NCI-H82 treated with DMSO at 0.1 percent for 48 hours (cell line): ENCODE measurements around the gene SH3TC2.

Source experiments
- DNase-seq: peaks from one replicate; lab custom pipeline; 2025; ENCODE audit not compliant: unreplicated experiment; lab: John Stamatoyannopoulos, UW

SH3TC2 gene

DNA sequence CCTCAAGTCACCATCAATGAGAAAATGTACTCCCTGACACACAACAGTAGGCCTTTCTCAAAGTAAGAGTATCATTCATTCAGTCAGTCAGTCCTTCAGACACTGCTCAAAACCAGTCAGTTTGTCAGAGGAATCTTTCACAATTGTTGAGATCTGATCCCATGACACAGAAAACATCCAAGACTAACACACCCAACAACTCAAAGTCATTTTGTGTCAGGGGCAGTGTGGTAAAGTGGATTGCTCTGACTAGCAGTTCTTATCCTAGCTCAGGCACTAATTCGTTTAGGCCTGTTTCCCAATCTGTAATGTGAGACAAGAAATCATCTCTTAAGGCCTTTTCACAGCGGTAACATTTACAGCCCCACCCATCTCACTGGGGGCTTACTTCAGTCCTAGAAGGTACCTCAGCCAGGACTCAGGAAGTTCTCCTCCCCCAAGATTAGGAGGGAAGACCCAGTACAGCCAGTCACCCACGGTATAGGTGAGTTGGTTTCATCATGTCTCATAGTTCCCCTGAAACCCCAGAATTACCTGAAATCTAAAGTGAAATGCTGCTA lies 31.9 kb downstream of the SH3TC2 start:
- DNase-seq: no peak

DNA sequence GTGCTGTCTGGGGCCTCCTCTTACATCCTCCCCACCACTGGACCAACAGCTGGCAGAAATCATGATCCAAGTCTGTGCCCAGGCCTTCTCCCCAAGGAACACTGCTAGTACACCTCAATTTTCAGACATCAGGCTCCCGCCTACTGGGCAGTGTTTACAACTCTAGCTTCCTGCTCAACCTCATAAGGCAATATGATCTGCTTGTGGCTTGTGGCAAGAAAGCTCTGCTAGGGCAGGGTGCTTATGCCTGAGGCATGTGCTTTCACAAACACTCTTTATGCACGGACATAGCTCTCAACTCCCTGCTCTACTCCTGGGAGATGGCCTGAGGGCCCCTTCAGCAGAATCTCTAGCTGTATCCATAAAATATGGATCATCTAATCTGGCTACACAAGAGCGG lies 32.5 kb downstream of the SH3TC2 start:
- DNase-seq: no peak

DNA sequence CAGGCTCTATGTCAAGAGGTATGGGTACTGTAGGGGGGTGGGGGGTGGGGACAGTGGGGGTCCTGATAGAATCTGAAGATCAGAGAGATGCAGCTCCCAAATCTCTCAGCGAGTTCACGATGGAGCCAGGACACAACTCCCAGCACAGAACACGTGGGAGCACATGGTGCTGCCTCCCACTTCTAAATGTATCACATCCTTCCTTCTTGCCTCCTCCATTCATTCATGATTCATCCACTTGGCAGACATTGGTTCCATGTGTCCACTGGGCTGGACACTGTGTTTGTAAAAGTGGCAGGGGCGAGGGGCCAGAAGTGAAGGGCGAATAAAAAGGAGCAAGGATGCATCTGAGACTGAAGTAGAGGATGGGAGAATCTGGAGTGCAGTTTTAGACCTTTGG lies 33.9 kb downstream of the SH3TC2 start:
- DNase-seq: no peak

DNA sequence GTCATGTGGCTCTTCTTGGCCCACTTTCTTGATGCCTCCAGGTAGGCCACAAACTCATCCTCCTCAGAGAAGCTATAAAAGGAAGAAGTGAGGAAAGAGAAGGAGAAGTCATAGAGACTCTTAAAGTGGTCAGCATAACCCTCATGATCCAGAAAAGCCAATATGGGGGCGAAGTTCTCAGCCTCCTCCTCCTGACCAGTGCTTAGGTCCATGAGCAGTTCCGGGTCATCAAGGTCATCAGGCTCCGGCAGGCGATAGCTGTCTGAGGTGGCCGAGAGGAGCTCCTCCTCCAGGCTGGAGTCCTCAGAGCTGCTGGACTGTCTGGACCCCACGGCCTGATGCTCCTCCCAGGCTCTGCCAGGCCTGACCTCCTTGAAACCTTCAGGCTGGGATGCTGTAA lies 34.7 kb downstream of the SH3TC2 start:
- DNase-seq: no peak

DNA sequence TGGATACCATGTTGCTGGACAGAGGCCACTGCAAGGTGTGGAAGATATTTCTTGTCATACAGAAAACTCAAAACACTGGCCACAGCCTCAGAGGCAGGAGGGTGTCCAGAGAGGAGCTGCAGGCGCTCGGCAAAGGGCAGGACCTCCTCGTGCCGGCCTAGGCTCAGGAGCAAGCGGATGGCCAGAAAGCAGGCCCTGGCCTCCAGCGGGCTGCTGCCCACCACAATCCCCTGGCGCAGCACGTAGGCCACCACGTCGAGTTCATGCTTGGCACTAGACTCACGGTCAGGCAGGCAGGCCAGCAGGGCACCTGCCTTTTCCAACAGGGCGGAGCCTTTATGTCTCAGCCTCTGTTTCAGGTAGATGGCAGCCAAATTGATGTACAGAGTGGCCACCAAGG lies 35.2 kb downstream of the SH3TC2 start:
- DNase-seq: no peak

DNA sequence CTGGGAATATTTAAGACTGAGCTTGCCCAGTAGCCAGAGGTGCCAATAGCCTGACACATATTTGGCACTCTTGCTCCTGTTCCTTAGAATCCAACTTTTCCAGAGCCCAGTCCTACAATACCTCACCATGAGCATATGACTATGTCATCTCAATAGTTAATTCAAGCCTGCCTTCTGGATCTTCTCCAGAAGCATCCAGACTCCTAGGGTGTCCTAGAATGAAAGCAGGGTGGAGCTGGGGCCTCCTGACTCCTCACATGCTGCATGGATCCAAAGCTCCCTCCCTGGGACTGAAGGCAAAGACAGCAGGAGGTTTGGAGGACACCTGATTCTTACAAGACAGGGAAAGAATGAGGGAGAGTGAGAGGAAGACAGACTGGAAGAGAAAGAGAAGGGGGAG lies 37.9 kb downstream of the SH3TC2 start:
- no peak for DNase-seq

DNA sequence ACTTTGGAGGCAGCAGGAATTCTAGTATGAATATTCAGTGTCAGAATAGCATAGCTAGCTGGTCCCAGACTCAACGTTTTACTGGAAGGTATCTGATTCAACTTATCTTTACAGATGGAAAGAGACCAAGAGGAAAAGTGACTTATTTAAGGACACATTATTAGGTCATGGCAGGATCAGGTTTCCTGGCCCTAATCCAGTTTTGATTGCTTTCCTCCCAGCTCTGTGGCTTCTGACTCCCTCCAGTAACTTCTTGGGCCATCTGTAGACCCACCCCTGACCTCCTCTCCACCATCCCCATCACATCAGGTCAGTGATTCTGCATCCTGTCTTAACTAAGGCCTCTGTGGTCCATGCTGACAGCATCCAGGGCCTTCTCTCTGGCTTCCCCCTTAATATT lies 38.4 kb downstream of the SH3TC2 start:
- DNase-seq: peak; percentile 21

DNA sequence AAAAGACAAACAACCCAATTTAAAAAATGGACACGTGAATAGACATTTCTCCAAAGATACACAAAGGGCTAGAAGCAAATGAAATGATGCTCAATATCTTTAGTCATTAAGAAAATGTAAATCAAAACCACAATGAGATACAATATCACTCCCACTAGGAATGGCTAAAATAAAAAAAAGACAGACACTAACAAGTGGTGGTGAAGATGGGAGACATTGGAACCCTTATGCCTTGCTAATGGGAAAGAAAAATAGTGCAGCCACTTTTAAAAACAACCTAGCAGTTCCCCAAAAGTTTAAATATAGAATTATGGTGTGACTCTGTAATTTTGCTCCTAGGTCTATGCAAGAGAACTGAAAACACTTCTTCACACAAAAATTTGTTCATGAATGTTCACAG lies 40.7 kb downstream of the SH3TC2 start:
- no peak for DNase-seq

DNA sequence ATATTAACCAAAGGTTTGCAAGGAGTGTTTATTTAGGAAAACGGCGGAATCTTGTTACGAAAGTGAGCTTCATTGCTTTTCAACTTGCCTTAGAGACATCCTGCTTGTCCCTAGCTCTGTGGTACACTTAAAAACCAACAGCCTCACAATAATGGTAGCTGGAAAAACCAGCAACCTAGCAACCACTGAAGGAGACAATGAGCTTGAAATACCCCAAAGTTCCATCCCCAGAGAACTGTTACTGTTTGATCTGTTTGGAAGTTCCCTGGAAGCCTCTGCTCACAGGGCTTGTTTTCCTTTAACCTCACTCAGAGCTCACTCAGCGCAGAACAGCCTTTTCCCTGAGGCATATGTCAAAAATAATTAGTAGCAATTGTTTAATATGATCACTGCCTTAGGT lies 43.2 kb downstream of the SH3TC2 start:
- DNase-seq: no peak

DNA sequence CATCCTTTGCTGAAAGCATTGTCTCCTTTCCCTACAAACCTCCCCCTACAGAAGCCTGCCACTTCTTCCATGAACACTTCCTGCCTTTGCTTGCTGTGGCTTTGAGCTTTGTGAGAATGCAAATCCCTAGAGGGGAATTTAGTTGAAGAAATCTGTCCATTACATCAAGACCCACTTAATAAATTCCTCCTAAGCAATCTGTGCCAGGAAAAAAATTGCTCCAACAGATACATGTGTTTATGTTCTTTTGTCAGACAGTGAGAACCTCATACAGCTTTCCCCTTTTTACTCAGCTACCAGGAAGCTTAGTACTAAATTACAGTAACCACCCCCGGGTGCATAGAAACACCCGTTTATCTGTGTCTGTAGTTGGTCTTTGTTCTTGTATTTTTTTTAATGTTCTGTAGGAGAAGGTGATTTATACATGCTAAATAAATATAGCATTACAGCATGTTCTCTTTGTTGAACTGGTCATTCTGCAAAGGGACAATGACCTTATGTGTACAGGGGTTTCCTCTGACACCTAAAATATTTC lies 43.9 kb downstream of the SH3TC2 start:
- no peak for DNase-seq

DNA sequence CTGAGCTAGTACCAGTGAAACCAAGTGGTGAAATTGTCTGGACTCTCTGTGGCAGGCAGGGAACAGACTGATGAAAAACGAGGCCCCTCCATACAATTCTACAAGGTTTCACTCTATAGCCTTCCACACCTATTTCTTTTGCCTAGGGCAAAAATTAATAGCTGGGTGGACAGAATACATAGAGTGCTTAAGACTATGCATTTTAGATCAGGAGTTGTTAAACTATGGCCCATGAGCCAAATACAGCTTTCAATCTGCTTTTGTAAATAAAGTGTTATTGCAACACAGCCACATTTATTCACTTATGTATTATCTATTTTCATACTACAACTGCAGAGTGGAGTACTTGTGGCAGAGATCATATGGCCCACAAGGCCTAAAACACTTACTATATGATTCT lies 45.2 kb downstream of the SH3TC2 start:
- no peak for DNase-seq

DNA sequence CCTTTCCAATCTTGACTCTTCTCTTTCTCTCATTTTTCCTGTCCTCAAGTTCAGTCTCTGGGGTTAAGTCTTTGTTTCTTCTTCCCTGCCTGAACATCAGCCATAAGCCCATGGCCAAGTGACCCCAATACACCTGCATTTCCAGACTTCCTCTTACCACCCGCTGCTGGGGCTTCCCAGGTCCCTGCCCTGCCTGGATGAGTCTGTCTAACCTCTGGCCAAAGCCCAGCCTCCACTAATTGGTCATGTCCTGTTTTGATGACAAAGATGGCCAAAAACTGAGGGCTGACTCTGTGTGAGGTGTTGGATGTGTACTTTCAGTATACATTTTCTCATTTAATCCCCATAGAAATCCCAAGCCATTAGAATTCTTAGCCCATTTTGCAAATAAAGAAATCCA lies 47.3 kb downstream of the SH3TC2 start:
- DNase-seq: no peak

DNA sequence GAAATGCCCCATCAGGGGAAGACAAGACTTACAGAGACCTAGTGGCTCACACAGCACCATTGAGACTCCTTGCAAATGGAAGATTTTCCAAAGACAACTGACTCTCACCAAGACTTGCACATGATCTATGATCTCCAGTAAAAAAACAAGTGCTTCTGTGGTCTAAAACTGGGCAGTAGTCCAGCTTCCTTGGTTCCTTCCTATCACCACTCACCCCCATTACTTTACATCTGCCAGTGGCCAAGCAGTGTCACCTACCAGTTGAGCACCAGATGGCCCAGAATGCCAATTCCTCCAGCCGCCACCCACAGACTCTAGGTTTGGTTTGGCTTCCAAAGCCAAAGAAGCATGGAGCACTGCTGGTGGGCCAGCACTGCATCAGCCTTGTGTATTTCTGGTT lies 47.7 kb downstream of the SH3TC2 start:
- DNase-seq: no peak

DNA sequence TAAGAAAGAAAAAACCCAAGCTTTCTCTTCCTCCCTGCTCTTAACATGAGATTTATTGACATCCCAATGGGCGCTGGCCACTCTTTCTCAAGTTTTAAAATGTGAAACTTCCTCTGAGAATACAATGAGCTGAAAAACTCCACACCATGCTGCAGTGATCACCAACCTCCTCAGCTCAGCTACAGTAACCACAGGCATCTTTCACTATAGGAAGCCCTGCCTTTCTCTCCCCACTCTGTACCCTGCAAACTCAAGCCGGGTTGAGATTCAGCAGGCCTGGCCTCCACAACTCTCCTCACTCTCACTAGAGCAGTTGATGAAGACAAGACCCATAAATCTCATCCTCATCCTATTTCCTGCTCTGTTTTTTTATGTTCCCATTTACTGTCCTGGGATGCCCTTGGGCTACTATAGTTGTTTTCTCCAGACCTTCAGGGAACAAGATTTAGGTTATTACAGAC lies 48.3 kb downstream of the SH3TC2 start:
- no peak for DNase-seq

DNA sequence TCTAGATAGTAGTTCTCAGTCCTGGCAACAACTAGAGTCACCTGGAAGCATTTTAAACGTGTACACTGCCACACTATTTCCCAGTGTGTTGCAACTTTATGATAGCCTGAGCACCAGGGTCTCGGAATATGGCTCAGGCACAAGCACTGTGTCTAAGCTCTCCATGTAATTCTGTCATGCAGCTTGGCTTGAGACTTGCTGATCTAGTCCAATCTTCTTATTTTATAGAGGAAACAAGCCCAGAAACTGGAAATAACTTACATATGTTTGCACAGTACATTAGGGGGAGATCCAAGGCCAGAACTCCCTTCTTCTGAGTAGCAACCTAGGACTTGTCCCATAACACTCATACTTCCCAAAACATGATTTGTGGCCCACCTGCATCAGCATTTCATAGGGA lies 49.1 kb downstream of the SH3TC2 start:
- DNase-seq: no peak

DNA sequence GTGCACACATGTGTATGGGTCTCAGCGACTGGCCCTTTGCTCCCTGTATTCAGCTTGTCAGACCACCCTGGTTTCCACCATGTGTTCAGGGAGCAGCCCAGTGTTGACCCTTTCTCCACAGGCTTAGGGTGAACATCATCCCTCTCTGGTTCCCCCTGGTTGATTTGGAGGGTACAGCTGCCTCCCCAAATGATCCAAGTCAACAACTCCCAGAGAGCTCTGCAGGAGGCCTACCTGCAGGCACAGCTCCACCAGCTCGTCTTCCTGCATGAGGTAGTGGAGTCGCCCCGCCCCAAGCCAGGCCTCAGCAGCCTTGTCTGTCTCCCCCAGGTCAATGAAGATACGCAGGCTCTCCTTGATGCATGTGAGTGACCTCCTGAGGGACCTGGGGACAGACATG lies 50.5 kb downstream of the SH3TC2 start:
- no peak for DNase-seq

DNA sequence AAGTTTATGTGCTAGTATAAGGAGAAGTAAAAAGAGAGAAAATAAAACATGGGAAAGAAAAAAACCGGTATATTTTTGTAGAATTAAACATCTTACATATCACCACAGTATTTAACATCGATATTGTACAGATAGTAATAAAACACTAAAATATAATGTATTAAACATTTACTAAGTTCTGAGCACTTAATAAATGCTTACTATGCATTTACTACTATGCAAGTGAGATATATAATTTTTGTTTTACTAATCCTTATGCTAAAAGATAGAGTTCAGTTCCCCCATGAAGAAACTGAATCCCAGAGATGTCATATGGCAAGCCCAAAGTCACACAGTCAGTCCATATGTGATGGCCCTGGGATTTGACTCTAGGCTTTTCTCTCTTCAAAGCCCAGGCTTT lies 51.1 kb downstream of the SH3TC2 start:
- DNase-seq: no peak

DNA sequence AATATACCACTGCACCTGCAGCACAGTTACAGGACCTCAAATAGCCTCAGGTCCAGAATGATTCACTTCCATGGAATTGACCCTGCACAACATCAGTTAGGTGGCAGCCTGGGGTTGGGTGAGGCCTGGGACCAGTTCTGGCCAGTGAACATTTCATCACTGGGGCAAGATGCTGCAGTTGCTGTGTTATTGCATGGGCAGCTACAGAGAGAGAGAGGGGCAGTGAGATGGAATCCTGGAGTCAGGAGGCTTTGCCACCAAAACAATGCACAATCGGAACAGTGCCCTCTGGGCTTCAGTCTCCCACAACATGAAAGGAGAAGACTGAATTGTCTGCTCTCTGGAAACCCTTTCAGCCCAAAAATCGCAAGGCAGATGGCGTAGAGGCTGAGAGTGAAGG lies 51.8 kb downstream of the SH3TC2 start:
- DNase-seq: no peak

DNA sequence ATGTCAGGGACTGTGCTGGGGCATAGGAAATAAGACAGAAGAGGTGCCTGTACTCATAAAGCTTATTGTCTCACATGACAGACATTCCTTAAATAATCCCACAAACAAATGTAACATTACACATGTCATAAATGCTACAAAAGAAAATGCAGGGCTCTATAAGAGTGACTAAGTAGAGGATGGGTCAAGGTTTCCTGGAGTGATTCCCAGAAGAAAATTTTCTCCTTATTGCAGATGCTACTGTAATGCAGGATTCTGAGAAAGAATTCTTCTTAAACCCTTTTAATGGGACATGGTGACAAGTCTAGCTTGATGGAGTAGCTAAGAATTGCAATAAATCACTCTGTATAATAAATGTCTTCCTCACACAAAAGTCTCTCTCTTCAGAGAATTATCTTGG lies 55.7 kb downstream of the SH3TC2 start:
- DNase-seq: no peak

DNA sequence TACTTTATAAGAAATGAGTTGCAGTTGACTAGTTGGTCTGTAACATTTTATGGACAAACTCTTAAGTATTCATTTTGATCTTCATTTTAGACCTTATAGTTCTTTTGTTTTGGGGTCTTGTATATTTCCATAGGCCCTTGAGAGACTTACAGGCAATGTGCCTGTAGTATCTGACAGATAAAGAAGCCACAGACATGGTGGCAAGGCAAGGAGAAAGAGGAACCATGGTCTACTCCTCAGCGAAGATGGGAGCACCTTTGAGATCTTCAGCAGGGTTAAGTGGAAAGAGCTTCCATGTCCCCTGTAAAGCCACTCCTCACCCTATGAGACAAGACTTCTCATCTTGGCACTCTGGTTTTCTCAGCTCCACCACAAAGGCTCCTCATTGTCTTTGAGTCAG lies 56.4 kb downstream of the SH3TC2 start:
- no peak for DNase-seq

DNA sequence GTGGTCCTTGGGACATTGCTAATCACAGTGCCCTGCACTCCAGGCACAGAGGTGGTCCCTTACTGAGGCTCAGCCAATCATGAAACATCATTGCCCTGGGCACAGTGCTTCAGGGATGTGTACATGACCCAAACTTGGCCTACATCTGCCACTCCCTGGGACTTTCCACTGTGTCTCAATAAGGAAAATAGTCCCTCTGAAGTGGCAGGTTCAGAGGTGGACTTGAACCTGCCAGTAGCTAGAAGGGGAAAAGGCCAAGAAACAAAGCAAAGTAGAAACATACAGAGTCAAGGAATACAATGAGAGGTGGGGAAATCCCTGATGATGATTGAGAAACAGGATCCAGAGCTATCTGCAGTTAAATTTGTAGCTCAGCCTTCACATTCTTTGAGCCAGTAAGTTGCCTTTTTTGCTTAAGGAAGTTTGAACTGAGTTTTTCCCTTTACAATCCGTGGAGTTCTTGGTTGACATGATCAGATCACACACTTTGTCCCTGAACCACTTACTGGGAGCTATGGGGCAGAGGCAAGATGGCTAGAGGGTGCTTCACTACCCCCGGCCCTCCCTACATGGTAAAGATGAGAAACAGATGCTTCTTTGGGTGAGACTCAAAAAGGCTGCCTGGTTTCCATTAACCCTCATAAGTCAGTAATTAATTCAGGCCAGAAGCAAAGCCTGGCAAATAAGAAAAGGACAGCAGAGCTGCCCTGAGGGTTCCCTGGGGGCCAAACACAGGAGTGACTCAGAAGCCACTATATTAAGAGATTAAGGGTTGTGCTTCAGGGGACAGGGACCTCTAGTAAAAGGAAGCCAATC lies 57.6 kb downstream of the SH3TC2 start:
- no peak for DNase-seq

DNA sequence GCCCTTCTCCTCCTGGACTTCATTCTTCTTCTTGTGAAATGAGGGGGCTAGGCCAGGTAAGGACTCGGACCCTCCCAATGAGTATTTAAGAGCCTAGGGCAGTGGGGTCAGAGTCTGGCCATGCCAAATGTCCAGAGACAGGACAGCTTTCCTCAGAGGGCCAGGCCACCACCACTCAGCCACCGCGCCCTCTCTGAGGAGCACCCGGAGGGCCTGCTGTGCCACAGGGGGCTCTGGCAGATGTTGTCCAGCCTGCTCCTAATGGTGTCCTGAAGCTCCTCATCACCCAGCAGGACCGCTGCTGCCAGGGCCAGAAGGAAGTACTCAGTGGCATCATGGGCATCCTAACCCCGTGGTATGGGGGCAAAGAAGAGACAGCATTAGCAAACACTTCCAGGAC lies 58.3 kb downstream of the SH3TC2 start:
- no peak for DNase-seq
